ENCODE data around the gene MTTP.

Gene MTTP

GRCh38 chr4:99552872-99553271 lies 21.8 kb upstream of the MTTP start:
- Histone ChIP-seq H3K23ac (ENCODE audit: low read length) (no peak overlapping the region), H3K27ac (ENCODE audit: low read depth, low read length) (no peak overlapping the region), H2BK120ac (ENCODE audit: insufficient read depth, low read length, poor library complexity) (no peak overlapping the region), H3K14ac (ENCODE audit: low read length) (no peak overlapping the region), H3K36me3 (ENCODE audit: control insufficient read depth in 1 of 2, insufficient read depth in 2 of 2, low read length in 2 of 2) (no peaks in the 10 kb centered on the region), H2AK5ac (ENCODE audit: low read length) (no peak overlapping the region), H4K8ac (ENCODE audit: low read depth, low read length) (no peak overlapping the region), H3K9ac (ENCODE audit: low read length) (no peak overlapping the region), H3K79me2 (ENCODE audit: control insufficient read depth, insufficient read depth, low read length, poor library complexity) (no peaks in the 10 kb centered on the region), H3K4me2 (ENCODE audit: low read length) (no peak overlapping the region), H3K4me3 (ENCODE audit: low read depth, low read length) (no peak overlapping the region), H4K91ac (ENCODE audit: low read depth, low read length) (no peak overlapping the region), H3K27me3 (ENCODE audit: insufficient read depth, low read length) (no peaks in the 10 kb centered on the region), H3K9me3 (ENCODE audit: insufficient read depth, low read depth, low read length) (no peaks in the 10 kb centered on the region), H2BK12ac (ENCODE audit: low read length) (no peak overlapping the region), H4K12ac (ENCODE audit: low read depth, low read length) (no peak overlapping the region), H3K4me1 (ENCODE audit: control insufficient read depth in 1 of 2, insufficient read depth in 2 of 2, low read length in 2 of 2) (no peaks in the 10 kb centered on the region), H2BK5ac (ENCODE audit: low read depth, low read length, poor library complexity) (no peak overlapping the region), H3K4ac (ENCODE audit: low read depth, low read length) (no peak overlapping the region), H2AFZ (ENCODE audit: insufficient read depth, low read length, poor library complexity) (no peak overlapping the region), H3K79me1 (ENCODE audit: low read length) (no peaks in the 10 kb centered on the region), H3K18ac (ENCODE audit: low read length) (no peak overlapping the region)
- no CpG with 5 or more reads among the region's 2 CpGs for WGBS (ENCODE audit: extremely low coverage, insufficient coverage, insufficient read length)
- DNase-seq = peak in 1 of 2 donors; percentile 9

- Histone ChIP-seq H3K18ac (ENCODE audit: low read length) (peak within 1 kb of the TSS; percentile 83), H2AK5ac (ENCODE audit: low read length) (no peak within 1 kb of the TSS), H2BK5ac (ENCODE audit: low read depth, low read length, poor library complexity) (peak within 1 kb of the TSS; percentile 83), H3K14ac (ENCODE audit: low read length) (peak within 1 kb of the TSS; percentile 96), H3K27me3 (ENCODE audit: insufficient read depth, low read length) (no peaks in the 10 kb centered on the region), H3K23ac (ENCODE audit: low read length) (no peak within 1 kb of the TSS), H3K9ac (ENCODE audit: low read length) (peak within 1 kb of the TSS; percentile 78), H3K27ac (ENCODE audit: low read depth, low read length) (peak within 1 kb of the TSS; percentile 78), H2BK12ac (ENCODE audit: low read length) (no peak within 1 kb of the TSS), H3K79me2 (ENCODE audit: control insufficient read depth, insufficient read depth, low read length, poor library complexity) (no peaks in the 10 kb centered on the region), H3K79me1 (ENCODE audit: low read length) (peaks cover 6% of the 10 kb centered on the region), H3K4me1 (ENCODE audit: control insufficient read depth in 1 of 2, insufficient read depth in 2 of 2, low read length in 2 of 2) (peaks cover 0 to 5% of the 10 kb centered on the region in 2 experiments), H2BK120ac (ENCODE audit: insufficient read depth, low read length, poor library complexity) (peak within 1 kb of the TSS; percentile 67), H3K9me3 (ENCODE audit: insufficient read depth, low read depth, low read length) (no peaks in the 10 kb centered on the region), H4K8ac (ENCODE audit: low read depth, low read length) (peak within 1 kb of the TSS; percentile 91), H4K12ac (ENCODE audit: low read depth, low read length) (peak within 1 kb of the TSS; percentile 94), H3K36me3 (ENCODE audit: control insufficient read depth in 1 of 2, insufficient read depth in 2 of 2, low read length in 2 of 2) (no peaks in the 10 kb centered on the region), H2AFZ (ENCODE audit: insufficient read depth, low read length, poor library complexity) (peak within 1 kb of the TSS; percentile 85), H4K91ac (ENCODE audit: low read depth, low read length) (peak within 1 kb of the TSS; percentile 83), H3K4ac (ENCODE audit: low read depth, low read length) (no peak within 1 kb of the TSS), H3K4me2 (ENCODE audit: low read length) (peak within 1 kb of the TSS; percentile 67), H3K4me3 (ENCODE audit: low read depth, low read length) (peak within 1 kb of the TSS; percentile 72)
- no CpG with 5 or more reads among the region's 48 CpGs for WGBS (ENCODE audit: extremely low coverage, insufficient coverage, insufficient read length)
- DNase-seq = peak; percentile 96 to 97
Observed at GRCh38 chr4:99563310-99564186, 11.1 kb upstream of the MTTP start, which contains the start of gene TRMT10A. Gene TRMT10A, minus strand, starts transcription at chr4:99564039. Its CDS starts 4,701 bp downstream, at chr4:99559338.

GRCh38 chr4:99564921-99565320 lies 9.7 kb upstream of the MTTP start:
- Histone ChIP-seq H3K9me3 (ENCODE audit: insufficient read depth, low read depth, low read length) (no peaks in the 10 kb centered on the region), H2AFZ (ENCODE audit: insufficient read depth, low read length, poor library complexity) (no peak overlapping the region), H2AK5ac (ENCODE audit: low read length) (no peak overlapping the region), H4K8ac (ENCODE audit: low read depth, low read length) (no peak overlapping the region), H3K4ac (ENCODE audit: low read depth, low read length) (no peak overlapping the region), H3K79me2 (ENCODE audit: control insufficient read depth, insufficient read depth, low read length, poor library complexity) (no peaks in the 10 kb centered on the region), H2BK12ac (ENCODE audit: low read length) (no peak overlapping the region), H3K4me2 (ENCODE audit: low read length) (no peak overlapping the region), H3K14ac (ENCODE audit: low read length) (no peak overlapping the region), H2BK120ac (ENCODE audit: insufficient read depth, low read length, poor library complexity) (no peak overlapping the region), H4K91ac (ENCODE audit: low read depth, low read length) (no peak overlapping the region), H4K12ac (ENCODE audit: low read depth, low read length) (no peak overlapping the region), H3K36me3 (ENCODE audit: control insufficient read depth in 1 of 2, insufficient read depth in 2 of 2, low read length in 2 of 2) (no peaks in the 10 kb centered on the region), H3K23ac (ENCODE audit: low read length) (no peak overlapping the region), H3K27ac (ENCODE audit: low read depth, low read length) (no peak overlapping the region), H3K9ac (ENCODE audit: low read length) (no peak overlapping the region), H3K79me1 (ENCODE audit: low read length) (peaks cover 6% of the 10 kb centered on the region), H3K4me3 (ENCODE audit: low read depth, low read length) (no peak overlapping the region), H3K27me3 (ENCODE audit: insufficient read depth, low read length) (no peaks in the 10 kb centered on the region), H3K4me1 (ENCODE audit: control insufficient read depth in 1 of 2, insufficient read depth in 2 of 2, low read length in 2 of 2) (peaks cover 0 to 5% of the 10 kb centered on the region in 2 experiments), H2BK5ac (ENCODE audit: low read depth, low read length, poor library complexity) (no peak overlapping the region), H3K18ac (ENCODE audit: low read length) (no peak overlapping the region)
- DNase-seq = no peak

DNA sequence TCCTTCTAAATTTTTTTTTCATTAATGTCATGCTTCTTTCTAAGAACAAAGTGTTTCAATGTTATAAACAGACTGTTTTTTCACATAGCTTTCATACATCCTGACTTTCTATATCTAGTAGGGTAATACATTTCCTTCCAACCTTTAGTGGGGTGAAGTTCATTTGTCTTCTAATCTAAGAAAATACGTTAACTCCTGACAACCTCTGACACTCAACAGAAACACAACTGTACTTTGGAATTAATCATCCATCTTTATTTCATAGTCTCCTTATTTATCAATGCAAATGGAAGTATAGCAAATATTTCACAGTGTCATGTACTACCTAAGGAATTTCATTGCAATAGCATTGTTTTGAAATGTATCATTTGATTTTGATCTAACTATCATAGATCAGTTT lies 2.7 kb upstream of the MTTP start:
- no peak overlapping the region for H3K4ac ChIP-seq (ENCODE audit: low read depth, low read length)
- no peak overlapping the region for H3K14ac ChIP-seq (ENCODE audit: low read length)
- H3K27me3 ChIP-seq (ENCODE audit: insufficient read depth, low read length) = no peaks in the 10 kb centered on the region
- H2AFZ ChIP-seq (ENCODE audit: insufficient read depth, low read length, poor library complexity) = no peak overlapping the region
- H3K27ac ChIP-seq (ENCODE audit: low read depth, low read length) = no peak overlapping the region
- no peaks in the 10 kb centered on the region for H3K79me2 ChIP-seq (ENCODE audit: control insufficient read depth, insufficient read depth, low read length, poor library complexity)
- H4K12ac ChIP-seq (ENCODE audit: low read depth, low read length) = no peak overlapping the region
- no peak overlapping the region for H4K8ac ChIP-seq (ENCODE audit: low read depth, low read length)
- no peak overlapping the region for H2BK5ac ChIP-seq (ENCODE audit: low read depth, low read length, poor library complexity)
- no peak overlapping the region for H2BK120ac ChIP-seq (ENCODE audit: insufficient read depth, low read length, poor library complexity)
- H3K23ac ChIP-seq (ENCODE audit: low read length) = no peak overlapping the region
- no peaks in the 10 kb centered on the region for H3K79me1 ChIP-seq (ENCODE audit: low read length)
- no peak overlapping the region for H4K91ac ChIP-seq (ENCODE audit: low read depth, low read length)
- no peak overlapping the region for H3K9ac ChIP-seq (ENCODE audit: low read length)
- no peaks in the 10 kb centered on the region for H3K4me1 ChIP-seq (ENCODE audit: control insufficient read depth in 1 of 2, insufficient read depth in 2 of 2, low read length in 2 of 2)
- H3K18ac ChIP-seq (ENCODE audit: low read length) = no peak overlapping the region
- WGBS (ENCODE audit: extremely low coverage, insufficient coverage, insufficient read length) = no CpG with 5 or more reads among the region's 1 CpG
- no peaks in the 10 kb centered on the region for H3K9me3 ChIP-seq (ENCODE audit: insufficient read depth, low read depth, low read length)
- no peak for DNase-seq
- no peaks in the 10 kb centered on the region for H3K36me3 ChIP-seq (ENCODE audit: control insufficient read depth in 1 of 2, insufficient read depth in 2 of 2, low read length in 2 of 2)
- H2AK5ac ChIP-seq (ENCODE audit: low read length) = no peak overlapping the region
- H3K4me3 ChIP-seq (ENCODE audit: low read depth, low read length) = no peak overlapping the region
- no peak overlapping the region for H2BK12ac ChIP-seq (ENCODE audit: low read length)
- H3K4me2 ChIP-seq (ENCODE audit: low read length) = no peak overlapping the region
